Activated CD4-positive, alpha-beta T cell treated with anti-CD3 and anti-CD28 coated beads, Interleukin-2, amount 50 U/mL, for 24 hours (primary cell): Measurements from ENCODE around the gene UBE2E3.

Experiments
- DNase-seq, 2 donors: peaks; one replicate each; pipeline ENCODE4 v3.0.0-alpha.2; 2020; ENCODE audit warnings: low read depth in 1 of 2, low spot score in 1 of 2

UBE2E3 gene

DNA sequence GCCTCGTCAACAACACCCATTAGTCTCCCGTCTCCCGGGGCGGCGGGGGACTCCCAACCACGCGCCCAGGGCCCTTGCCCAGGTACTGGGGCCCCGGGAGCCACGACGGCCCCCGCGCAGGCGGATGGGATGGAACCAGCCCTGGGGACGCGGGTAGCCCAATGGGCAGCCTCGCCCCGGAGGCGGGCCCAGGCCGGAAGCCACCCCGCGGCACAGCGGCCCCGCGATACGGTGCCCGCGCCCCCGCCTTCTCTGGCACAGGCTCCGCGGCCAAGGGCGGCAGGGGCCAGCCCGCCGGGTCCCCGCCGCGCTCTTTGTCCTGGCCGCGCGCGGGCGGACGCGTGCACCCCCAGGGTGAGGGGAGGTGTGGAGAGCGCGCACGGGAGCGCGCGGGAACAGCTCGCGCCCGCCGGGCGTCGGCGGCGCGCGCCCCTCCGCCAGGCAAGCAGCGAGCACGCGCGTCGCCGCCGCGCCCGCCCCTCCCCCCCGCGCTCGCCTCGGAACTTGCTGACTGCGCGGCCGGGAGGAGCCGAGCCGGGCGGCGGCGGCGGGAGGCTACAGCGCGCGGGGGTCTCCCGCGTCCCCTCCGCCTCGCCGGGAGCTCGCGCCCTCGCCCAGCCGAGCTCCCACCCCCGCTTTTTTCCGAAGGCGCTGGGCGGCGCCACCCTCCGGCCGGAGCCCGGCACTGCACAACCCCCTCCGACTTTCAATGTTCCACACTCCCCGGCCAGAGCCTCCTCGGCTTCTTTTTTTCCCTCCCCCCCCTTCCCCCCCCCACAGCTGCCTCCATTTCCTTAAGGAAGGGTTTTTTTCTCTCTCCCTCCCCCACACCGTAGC, at the start of gene UBE2E3:
TSS of gene UBE2E3 (plus strand) at position 500 of the 837 bp plus-strand sequence. CDS start 1,438 bp downstream, outside the sequence.
- peak; percentile 62 for DNase-seq

DNA sequence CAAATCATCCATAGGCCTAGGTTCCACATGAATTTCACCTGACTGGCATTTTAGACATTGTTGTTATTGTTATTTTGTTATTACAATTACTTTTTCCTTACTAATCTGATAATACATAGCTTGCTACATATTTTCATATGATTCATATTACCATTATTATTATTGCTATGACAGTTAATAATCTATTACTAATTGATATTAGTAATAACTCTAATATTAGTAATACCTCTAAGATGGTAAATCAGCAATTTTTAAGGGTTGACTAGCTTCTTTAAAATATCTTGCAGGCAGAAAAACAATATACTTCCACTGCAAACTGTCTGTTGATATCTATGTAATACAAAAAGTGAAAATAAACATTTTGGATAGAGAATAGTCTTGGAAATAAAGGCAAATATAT, 48.6 kb upstream of the UBE2E3 start:
- DNase-seq, result no peak

DNA sequence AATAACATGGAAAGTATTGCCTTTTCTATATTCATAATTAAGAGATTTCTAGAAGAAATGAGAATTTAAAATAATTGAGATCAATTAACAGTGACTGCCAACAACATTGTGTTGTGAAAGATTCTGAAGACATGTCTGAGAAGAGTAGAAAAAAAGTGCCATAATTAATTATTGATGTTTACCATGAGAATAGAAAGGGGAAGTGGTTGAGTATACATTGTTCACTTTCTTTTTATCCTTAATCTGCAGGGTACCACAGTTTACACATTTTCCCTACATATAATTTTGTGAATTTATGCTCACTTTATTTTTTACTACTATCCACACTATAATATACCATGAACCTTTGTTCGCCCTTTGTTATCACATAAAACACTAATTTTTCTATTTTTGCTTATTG, 47.1 kb upstream of the UBE2E3 start:
- DNase-seq, result no peak

GRCh38 chr2:180934911-180935310, 45.5 kb upstream of the UBE2E3 start:
- no peak for DNase-seq

GRCh38 chr2:180937480-180937879, 42.9 kb upstream of the UBE2E3 start:
- DNase-seq, result peak in 1 of 2 donors; percentile 11

DNA sequence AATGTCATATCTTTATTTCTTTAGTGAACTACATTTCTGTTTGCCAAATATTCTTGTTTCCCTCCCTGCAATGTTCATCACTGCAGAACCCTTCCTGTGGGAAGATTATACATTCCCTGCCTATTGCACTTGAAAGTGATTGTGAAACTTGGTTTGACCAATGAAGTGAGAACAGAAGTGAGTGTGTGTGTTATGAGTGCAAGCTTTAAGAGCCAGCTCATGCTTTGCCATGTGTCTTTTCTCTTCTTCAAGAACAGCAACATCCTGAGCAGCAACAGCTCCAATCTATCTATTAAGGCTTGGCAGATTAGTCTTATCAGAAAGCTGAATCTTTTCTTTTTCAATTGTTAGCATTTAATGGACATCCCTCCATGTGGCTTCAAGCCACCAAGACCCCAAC, 42.0 kb upstream of the UBE2E3 start:
- no peak for DNase-seq

DNA sequence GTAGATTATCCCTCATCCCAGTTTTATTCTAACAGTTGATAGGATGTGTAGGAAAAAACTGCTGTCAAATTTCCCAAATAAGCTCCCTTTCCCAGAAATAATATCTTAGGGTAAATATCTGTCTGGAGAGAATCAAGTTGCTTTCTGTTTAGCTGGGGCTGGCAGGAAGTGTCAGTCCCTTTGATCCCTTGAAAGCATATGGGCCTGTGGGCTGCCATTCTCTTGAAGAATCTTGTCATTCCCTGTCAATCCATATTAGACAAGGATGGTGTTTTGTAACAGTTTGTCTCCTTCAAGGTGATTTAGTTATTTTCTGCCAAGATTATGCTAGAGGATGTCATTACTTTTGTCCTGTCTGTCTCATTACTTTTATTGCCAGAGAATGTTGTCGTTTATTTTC, 37.1 kb upstream of the UBE2E3 start:
- DNase-seq, result no peak

- no peak for DNase-seq
Measured at GRCh38 chr2:180944372-180944771, 36.0 kb upstream of the UBE2E3 start.

- no peak for DNase-seq
Measured at GRCh38 chr2:180947208-180947689, 33.2 kb upstream of the UBE2E3 start.

DNA sequence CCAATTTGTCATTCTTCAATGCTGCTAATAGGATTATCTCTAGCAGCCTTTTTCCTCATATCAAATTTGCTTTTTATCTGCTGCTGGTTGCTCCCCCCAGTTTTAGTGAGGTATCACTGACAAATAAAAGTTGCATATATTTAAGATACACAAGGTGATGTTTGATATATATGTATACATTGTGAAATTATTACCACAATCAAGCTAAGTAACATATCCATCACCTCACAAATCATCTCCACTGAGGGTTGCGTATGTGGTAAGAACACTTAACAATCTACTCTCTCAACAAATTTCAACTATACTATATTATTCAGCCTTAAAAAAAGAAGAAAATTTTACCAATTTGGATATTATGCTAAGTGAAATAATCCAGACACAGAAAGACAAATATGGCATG, 30.5 kb upstream of the UBE2E3 start:
- DNase-seq, result no peak

GRCh38 chr2:180952082-180952481, 28.3 kb upstream of the UBE2E3 start:
- DNase-seq, result no peak

DNA sequence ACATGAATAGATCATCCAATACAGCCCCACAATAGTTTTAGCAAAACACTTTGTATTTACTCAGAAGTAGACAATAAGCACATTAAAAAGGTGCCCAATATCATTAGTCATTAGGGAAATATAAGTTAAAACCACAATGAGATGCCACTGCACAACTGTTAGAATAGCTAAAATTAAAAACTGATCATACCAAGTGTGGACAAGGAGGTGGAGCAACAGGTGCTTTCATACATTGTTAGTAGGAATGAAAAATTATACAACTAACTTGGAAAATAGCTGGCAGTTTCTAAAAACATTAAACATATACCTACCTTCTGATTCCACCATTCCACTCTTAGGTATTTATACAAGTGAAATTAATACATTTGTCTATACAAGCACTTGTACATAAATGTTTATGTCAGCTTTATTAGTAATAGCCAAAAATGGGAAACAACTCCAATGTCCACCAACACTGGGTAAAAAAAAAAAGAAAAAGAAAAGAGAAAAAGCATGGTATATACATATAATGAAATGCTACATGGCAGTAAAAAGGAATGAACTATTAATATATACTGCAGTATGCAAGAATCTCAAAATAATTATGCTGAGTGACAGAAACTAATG, 27.6 kb upstream of the UBE2E3 start:
- no peak for DNase-seq

DNA sequence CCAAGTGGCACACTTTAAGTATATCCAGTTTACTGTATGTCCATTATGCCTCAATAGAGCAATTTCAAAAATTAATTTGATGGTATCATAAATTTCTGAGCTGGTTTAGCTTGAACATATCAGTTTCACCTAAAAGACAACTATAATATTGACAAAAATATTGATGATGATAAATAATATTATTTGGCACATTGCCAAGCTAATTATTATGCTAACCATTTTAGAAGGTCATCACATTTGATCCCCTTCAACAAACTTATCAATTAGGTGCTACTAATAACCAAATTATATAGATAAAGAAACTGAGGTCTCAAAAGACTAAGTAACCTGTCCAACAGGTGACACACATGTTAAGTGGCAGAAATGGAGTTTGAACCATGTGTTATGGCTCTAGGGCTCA, 26.9 kb upstream of the UBE2E3 start:
- DNase-seq, result no peak

DNA sequence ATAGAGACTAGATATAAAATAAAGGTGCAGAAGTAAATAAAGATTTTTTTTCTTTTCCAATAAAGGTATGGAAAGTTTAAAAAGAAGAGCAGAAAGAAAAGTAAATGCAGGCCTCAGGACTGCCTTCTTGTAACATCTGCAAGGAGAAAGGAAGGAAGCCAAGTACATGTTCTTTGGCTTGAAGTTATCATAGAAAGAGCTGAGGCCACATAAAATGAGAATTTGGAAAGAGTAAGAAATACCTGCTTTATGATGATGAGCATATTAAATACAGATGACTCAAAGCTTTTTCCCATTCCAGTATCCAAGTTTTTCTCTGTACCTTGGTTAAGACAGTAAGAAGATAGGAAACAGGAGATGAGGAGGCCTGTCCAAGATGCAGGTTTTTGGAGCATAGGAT, 25.3 kb upstream of the UBE2E3 start:
- DNase-seq, result no peak

GRCh38 chr2:180959787-180960186, 20.6 kb upstream of the UBE2E3 start:
- DNase-seq, result no peak

DNA sequence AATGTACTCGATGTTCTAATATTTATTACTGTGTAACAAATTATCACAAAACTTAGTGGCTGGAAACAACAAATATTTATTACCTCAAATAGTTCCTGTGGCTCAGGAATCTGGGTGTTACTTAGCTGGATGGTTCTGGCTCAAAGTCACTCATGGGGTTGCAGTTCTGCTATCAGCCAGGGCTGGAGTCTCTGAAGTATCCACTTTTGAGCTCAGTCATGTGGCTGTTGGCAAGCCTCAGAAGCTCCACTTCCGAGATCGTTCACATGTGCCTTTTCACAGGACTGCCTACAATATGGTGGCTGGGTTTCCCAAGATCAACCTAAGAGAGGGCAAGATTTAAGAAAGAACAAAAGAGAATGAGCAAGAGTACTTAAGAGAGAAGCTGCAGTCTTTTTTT, 19.4 kb upstream of the UBE2E3 start:
- DNase-seq, result no peak

GRCh38 chr2:180962727-180963314, 17.6 kb upstream of the UBE2E3 start:
- no peak for DNase-seq

DNA sequence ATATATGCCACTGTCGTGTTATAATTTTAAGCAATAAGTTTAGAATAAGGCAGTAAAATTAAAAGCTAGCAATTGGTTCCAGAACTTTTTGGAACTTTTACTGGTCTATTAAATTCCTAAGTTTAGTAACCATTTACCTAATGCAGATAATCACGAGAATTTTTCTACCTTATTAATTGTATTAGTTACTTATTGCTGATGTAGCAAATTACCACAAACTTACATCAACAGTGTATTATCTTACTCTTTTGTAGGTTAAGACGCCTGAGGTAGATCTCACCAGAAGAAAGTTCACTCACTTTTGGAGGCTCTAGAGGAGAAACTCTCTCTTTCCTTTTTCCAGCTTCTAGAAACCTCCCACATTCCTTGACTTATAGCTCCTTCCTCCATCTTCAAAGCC, 14.0 kb upstream of the UBE2E3 start:
- no peak for DNase-seq

DNA sequence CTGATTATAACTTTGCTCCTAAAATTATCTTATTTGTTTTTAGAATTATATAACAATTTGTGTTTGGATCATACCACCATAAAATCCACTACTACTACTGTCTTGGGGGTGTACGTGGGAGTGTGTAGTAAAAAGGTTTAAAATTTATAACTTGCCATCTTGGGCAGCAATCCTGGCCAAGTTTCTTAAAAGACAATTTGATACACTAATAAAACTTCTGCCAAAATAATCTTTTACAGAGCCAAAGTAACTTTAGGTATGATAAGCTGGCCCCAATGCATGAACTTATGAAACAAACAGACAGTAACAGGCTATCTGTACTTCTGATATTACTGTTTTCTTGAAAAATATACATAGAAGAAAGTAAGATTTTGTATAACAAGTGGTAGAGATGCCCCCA, 11.3 kb upstream of the UBE2E3 start:
- no peak for DNase-seq

GRCh38 chr2:180970016-180970415, 10.4 kb upstream of the UBE2E3 start:
- DNase-seq, result no peak

DNA sequence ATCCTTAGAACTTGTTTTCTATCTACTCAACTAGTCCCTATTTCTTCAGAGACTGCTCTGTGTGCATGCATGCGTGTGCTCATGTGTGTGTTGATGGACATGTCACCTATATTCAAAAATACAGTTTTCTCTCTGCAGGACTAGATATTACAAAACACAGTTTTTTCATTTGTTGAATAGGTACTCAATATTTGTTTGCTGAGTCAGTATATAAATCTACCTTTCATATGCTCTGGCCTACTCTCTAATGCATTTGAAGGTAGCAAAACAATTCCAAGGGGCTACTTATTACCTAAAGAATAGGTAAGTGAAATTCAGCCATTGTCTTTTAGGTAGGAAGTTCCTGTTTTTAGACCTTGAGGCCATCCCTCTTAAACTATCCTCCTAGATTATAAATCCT, 8.6 kb upstream of the UBE2E3 start:
- DNase-seq, result no peak

- DNase-seq, result no peak
Measured at GRCh38 chr2:180975585-180975984, 4.8 kb upstream of the UBE2E3 start.
